22Rv1 (cell line): ENCODE data around the gene BAIAP2L1.

Experiments
- ZFX ChIP-seq: fragments of 450-650 bp; IDR thresholded peaks from 2 replicates; pipeline ENCODE4 v1.6.1; 2017; ENCODE audit warnings: antibody characterized with exemption, borderline replicate concordance
- TF ChIP-seq, protein P1 (sequence below): fragments of 450-650 bp; IDR thresholded peaks from 2 replicates; pipeline ENCODE4 v1.5.1; 2017; ENCODE audit warnings: mild to moderate bottlenecking

DNA sequence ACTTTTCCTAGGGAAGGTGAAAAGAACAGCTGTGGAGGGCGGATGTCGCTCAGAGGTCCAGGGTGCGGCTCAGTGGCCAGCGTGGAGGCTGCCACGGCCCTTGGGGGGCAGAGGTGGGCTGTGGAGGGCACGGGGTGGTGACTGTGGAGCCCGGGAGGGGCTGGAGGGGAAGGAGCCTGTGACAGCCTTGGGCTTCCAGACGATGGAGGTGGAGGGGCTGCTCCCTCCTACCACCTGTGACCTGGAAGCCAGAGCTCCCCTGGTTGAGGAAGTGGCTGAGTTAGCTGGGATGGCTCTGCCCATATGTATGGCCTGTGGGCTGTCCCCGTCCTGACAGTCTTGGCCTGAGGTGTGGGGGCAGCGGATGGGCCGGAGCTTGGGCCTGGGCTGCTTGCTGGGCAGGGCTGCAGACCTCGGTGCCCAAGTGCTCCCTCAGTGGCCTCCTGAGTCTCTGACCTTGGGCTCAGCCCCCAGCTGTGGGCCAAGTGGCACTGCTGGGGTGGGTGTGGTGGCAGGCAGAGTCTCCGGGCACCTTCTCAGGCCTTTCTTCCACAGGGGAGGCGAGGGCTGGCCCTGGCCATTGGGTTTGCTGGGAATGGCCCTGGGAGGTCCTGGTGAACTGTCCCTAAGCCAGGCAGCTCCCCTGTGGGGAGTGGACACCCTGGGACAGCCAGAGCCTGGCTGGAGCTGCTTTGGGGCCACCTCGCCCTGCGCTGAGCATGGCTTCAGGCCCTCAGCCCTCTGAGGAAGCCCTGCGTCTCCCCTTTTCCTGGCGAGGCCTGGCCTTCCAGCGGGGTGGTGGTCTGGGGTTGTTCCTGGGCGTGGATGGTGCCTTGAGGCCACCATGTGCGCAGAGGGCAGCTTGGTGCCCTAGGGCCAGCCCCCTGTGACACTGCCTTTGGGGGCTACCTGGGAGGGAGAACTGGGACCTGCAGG is 115.5 kb downstream of the BAIAP2L1 start:
- TF ChIP-seq, protein P1, sequence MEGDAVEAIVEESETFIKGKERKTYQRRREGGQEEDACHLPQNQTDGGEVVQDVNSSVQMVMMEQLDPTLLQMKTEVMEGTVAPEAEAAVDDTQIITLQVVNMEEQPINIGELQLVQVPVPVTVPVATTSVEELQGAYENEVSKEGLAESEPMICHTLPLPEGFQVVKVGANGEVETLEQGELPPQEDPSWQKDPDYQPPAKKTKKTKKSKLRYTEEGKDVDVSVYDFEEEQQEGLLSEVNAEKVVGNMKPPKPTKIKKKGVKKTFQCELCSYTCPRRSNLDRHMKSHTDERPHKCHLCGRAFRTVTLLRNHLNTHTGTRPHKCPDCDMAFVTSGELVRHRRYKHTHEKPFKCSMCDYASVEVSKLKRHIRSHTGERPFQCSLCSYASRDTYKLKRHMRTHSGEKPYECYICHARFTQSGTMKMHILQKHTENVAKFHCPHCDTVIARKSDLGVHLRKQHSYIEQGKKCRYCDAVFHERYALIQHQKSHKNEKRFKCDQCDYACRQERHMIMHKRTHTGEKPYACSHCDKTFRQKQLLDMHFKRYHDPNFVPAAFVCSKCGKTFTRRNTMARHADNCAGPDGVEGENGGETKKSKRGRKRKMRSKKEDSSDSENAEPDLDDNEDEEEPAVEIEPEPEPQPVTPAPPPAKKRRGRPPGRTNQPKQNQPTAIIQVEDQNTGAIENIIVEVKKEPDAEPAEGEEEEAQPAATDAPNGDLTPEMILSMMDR, result no peak
- no peak for TF ChIP-seq ZFX
